Muscle of leg (tissue), 11 donors: ENCODE results near the gene SLC41A3. TPM values are rescaled to one million over a fixed set of nuclear protein-coding genes. Genes with fewer than 3 reads are reported as not detected.

Experiments
- DNase-seq: peaks from one replicate; pipeline ENCODE4 v3.0.0; 2013
- H3K27ac ChIP-seq: one replicate; pipeline ENCODE4 v1.5.1; 2013; ENCODE audit warnings: mild to moderate bottlenecking, low read length, control low read depth
- H3K27me3 ChIP-seq: one replicate; pipeline ENCODE4 v1.6.1; 2013; ENCODE audit warnings: low read length; ENCODE audit not compliant: control insufficient read depth, insufficient read depth
- H3K36me3 ChIP-seq: one replicate; pipeline ENCODE4 v1.6.1; 2013; ENCODE audit warnings: low read length; ENCODE audit not compliant: control insufficient read depth, insufficient read depth
- H3K4me1 ChIP-seq: one replicate; pipeline ENCODE4 v1.6.1; 2013; ENCODE audit warnings: low read length; ENCODE audit not compliant: control insufficient read depth, insufficient read depth
- H3K4me3 ChIP-seq: one replicate; pipeline ENCODE4 v1.5.1; 2013; ENCODE audit warnings: low read length, control low read depth
- H3K9me3 ChIP-seq: replicated peaks from 2 replicates; pipeline ENCODE4 v1.6.1; 2013; ENCODE audit warnings: low read depth, low read length; ENCODE audit not compliant: control insufficient read depth
- WGBS: methylation state at CpG from one replicate; pipeline ENCODE4 v1.1.5; 2013; ENCODE audit warnings: missing lambda C conversion rate; ENCODE audit not compliant: insufficient coverage; 5-methylcytosine and 5-hydroxymethylcytosine counted together
- polyA plus RNA-seq, 8 donors: library from polyadenylated mRNA; unstranded; fragments of 120-200 nt; gene quantifications; one replicate each; pipeline versions ENCODE4 v1.2.1 to v1.2.3, GENCODE V29; 2013; ENCODE audit warnings: inconsistent platforms in 1 of 8, low replicate concordance in 1 of 8; ENCODE audit not compliant: insufficient read length in 8 of 8, insufficient read depth in 1 of 8
- total RNA-seq: library from RNA; stranded (reverse); fragments of 120-200 nt; gene quantifications from one replicate; pipeline ENCODE4 v1.2.4, GENCODE V29; 2013

SLC41A3 gene
- total and polyA plus RNA-seq, 9 donors: 31.2 to 48.3 (median 36.8) TPM

GRCh38 chr3:126064627-126065258 lies 19.2 kb downstream of the SLC41A3 start:
- Histone ChIP-seq H3K27ac (no peak overlapping the region), H3K27me3 (no peaks in the 10 kb centered on the region), H3K36me3 (peaks cover 4% of the 10 kb centered on the region), H3K4me3 (no peak overlapping the region), H3K4me1 (peaks cover 15% of the 10 kb centered on the region), H3K9me3 (no peaks in the 10 kb centered on the region)
- no peak for DNase-seq
- WGBS: 29% methylated on average over 9 of the region's 10 CpGs

GRCh38 chr3:126063358-126063965 lies 20.5 kb downstream of the SLC41A3 start:
- WGBS: 86% methylated on average over 5 of the region's 8 CpGs

GRCh38 chr3:126061301-126062032 lies 22.5 kb downstream of the SLC41A3 start:
- Histone ChIP-seq H3K4me1 (peaks cover 25% of the 10 kb centered on the region), H3K4me3 (no peak overlapping the region), H3K9me3 (no peaks in the 10 kb centered on the region), H3K27ac (no peak overlapping the region), H3K36me3 (peaks cover 5% of the 10 kb centered on the region), H3K27me3 (no peaks in the 10 kb centered on the region)
- DNase-seq: no peak
- 90% methylated on average over 2 of the region's 8 CpGs for WGBS

More at GRCh38 chr3:126063358-126063965, 20.5 kb downstream of the SLC41A3 start:
- DNase-seq: no peak
- Histone ChIP-seq H3K27me3 (no peaks in the 10 kb centered on the region), H3K27ac (no peak overlapping the region), H3K36me3 (peaks cover 8% of the 10 kb centered on the region), H3K4me3 (no peak overlapping the region), H3K4me1 (peaks cover 16% of the 10 kb centered on the region), H3K9me3 (no peaks in the 10 kb centered on the region)

- Histone ChIP-seq H3K9me3 (no peaks in the 10 kb centered on the region), H3K27me3 (no peaks in the 10 kb centered on the region), H3K4me1 (peaks cover 25% of the 10 kb centered on the region), H3K36me3 (peaks cover 5% of the 10 kb centered on the region), H3K27ac (peak overlapping the region; percentile 29), H3K4me3 (no peak overlapping the region)
- 60% methylated on average over 3 of the region's 7 CpGs for WGBS
- no peak for DNase-seq
Measured at GRCh38 chr3:126060613-126061145, 23.2 kb downstream of the SLC41A3 start.

GRCh38 chr3:126058666-126059065 lies 25.3 kb downstream of the SLC41A3 start:
- Histone ChIP-seq H3K4me3 (no peak overlapping the region), H3K27me3 (no peaks in the 10 kb centered on the region), H3K9me3 (no peaks in the 10 kb centered on the region), H3K4me1 (peaks cover 19% of the 10 kb centered on the region), H3K27ac (no peak overlapping the region), H3K36me3 (peaks cover 5% of the 10 kb centered on the region)
- 48% methylated on average over 6 of the region's 7 CpGs for WGBS
- DNase-seq: no peak

- DNase-seq: no peak
- H3K27me3 ChIP-seq: no peaks in the 10 kb centered on the region
- H3K36me3 ChIP-seq: peaks cover 5% of the 10 kb centered on the region
- no peak overlapping the region for H3K4me3 ChIP-seq
- 90% methylated on average over 12 of the region's 13 CpGs for WGBS
- no peak overlapping the region for H3K27ac ChIP-seq
- no peaks in the 10 kb centered on the region for H3K9me3 ChIP-seq
- peaks cover 16% of the 10 kb centered on the region for H3K4me1 ChIP-seq
Measured at GRCh38 chr3:126057936-126058335, 26.0 kb downstream of the SLC41A3 start.

- 77% methylated on average over 10 of the region's 10 CpGs for whole genome bisulfite sequencing
- H3K4me1 ChIP-seq: peaks cover 17% of the 10 kb centered on the region
- no peak overlapping the region for H3K27ac ChIP-seq
Measured at GRCh38 chr3:126057501-126057819, 26.5 kb downstream of the SLC41A3 start.

GRCh38 chr3:126056681-126057500 lies 27.0 kb downstream of the SLC41A3 start:
- no peak for DNase-seq
- no peak overlapping the region for H3K27ac ChIP-seq

More at GRCh38 chr3:126057501-126057819, 26.5 kb downstream of the SLC41A3 start:
- Histone ChIP-seq H3K27me3 (no peaks in the 10 kb centered on the region), H3K36me3 (peaks cover 5% of the 10 kb centered on the region), H3K9me3 (no peaks in the 10 kb centered on the region), H3K4me3 (no peak overlapping the region)
- no peak for DNase-seq

GRCh38 chr3:126056088-126056487 lies 27.8 kb downstream of the SLC41A3 start:
- no peak for DNase-seq
- Histone ChIP-seq H3K27me3 (no peaks in the 10 kb centered on the region), H3K4me1 (peaks cover 24% of the 10 kb centered on the region), H3K36me3 (peaks cover 5% of the 10 kb centered on the region), H3K9me3 (no peaks in the 10 kb centered on the region), H3K4me3 (no peak overlapping the region), H3K27ac (no peak overlapping the region)
- 95% methylated on average over 9 of the region's 10 CpGs for WGBS

More at GRCh38 chr3:126056681-126057500, 27.0 kb downstream of the SLC41A3 start:
- Histone ChIP-seq H3K9me3 (no peaks in the 10 kb centered on the region), H3K4me3 (no peak overlapping the region), H3K4me1 (peaks cover 22% of the 10 kb centered on the region), H3K27me3 (no peaks in the 10 kb centered on the region), H3K36me3 (peaks cover 5% of the 10 kb centered on the region)
- WGBS: 74% methylated on average over 11 of the region's 14 CpGs
